ENCODE results near the gene DFFB.

The DFFB gene

GRCh38 chr1:3931007-3931912 lies 74.0 kb downstream of the DFFB start:
- no peak for DNase-seq

- no peak for DNase-seq
Observed at GRCh38 chr1:3932156-3932919, 75.1 kb downstream of the DFFB start.

All from NCI-H1417 treated with DMSO at 0.1 percent for 48 hours (cell line).